ENCODE measurements around the gene DRD4.
"Not testable (repeated sequence)": the region's sequence is repeated elsewhere in the genome, so short reads cannot be mapped to it uniquely, and the experiment has no call there.

DRD4 gene

DNA sequence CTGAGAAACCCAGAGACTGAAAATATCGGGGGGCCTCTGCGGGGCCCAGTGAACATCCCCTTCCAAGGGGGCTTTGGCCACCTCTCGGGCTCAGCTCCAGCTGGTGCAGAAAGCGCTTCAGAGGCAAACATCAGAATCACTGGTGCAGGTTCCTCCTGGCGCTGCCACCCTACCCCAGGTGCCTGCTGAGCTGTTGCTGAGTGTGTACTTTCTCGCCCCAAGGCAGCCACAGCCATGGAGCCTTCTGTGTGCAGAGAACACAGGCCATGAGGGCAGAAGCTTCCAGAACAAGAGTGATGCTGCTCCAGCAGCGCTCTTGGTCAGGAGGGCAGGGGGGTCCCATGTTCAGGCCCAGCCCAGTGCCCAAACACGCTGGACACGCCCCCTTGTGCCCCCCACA lies 6.3 kb downstream of the DRD4 start:
- Histone ChIP-seq H3K27ac (no peak overlapping the region), H3K4me1 (ENCODE audit: control insufficient read depth in 1 of 2, insufficient read depth in 1 of 2, low read depth in 1 of 2, low read length in 1 of 2) (peaks cover 11 to 17% of the 10 kb centered on the region in 2 experiments), H3K9me3 (no peaks in the 10 kb centered on the region), H3K4me3 (ENCODE audit: low read depth in 1 of 2, low read length in 1 of 2) (no peak overlapping the region), H3K27me3 (peaks cover 31% of the 10 kb centered on the region), H3K36me3 (peaks cover 37% of the 10 kb centered on the region)
- TF ChIP-seq, protein P1, sequence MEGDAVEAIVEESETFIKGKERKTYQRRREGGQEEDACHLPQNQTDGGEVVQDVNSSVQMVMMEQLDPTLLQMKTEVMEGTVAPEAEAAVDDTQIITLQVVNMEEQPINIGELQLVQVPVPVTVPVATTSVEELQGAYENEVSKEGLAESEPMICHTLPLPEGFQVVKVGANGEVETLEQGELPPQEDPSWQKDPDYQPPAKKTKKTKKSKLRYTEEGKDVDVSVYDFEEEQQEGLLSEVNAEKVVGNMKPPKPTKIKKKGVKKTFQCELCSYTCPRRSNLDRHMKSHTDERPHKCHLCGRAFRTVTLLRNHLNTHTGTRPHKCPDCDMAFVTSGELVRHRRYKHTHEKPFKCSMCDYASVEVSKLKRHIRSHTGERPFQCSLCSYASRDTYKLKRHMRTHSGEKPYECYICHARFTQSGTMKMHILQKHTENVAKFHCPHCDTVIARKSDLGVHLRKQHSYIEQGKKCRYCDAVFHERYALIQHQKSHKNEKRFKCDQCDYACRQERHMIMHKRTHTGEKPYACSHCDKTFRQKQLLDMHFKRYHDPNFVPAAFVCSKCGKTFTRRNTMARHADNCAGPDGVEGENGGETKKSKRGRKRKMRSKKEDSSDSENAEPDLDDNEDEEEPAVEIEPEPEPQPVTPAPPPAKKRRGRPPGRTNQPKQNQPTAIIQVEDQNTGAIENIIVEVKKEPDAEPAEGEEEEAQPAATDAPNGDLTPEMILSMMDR (IDR thresholded peaks at IDR 0.05), result no peak

DNA sequence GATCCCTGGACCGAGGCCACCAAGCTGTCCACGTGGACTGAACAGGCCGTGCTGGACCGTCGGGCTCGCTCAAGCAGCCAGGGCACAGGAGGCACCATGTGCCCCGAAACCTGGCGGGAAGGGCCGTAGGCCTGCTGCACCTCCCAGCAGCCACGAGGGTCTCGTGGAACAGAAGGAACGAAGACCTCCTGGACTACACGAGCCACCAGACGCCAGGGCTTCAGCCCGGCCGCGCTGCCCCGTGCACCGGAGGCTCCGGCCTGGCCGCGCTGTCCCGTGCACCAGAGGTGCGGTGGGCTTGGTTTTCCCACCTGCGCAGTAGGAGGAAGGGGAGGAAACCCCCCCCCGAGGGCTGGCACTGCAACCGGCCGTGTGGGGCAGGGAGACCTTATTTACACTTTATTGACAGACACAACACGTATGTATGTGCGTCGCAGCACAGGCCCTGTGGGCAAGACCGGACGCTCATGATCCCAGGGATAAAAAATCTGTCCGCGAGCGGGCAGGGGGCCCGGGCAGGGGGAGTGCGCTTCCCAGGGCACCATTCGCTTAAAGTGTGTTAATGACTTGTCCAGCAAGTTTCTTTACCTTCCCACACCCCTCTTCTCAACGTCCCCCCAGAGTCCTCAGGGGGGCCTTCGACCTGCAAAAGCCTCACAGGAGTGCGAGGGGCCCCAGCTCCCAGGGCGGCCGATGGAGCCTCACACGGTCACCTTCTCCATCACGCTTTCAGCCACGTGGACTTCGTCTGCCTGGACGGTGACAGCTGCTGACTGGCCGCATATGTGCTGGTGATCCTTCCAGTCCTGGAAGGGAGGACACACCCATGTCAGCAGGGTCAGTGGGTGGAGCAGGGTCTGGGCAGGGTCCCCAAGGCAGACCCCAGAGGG lies 7.0 kb downstream of the DRD4 start:
- H3K9me3 ChIP-seq, result no peaks in the 10 kb centered on the region
- TF ChIP-seq, protein P1 (IDR thresholded peaks at IDR 0.05), result no peak

DNA sequence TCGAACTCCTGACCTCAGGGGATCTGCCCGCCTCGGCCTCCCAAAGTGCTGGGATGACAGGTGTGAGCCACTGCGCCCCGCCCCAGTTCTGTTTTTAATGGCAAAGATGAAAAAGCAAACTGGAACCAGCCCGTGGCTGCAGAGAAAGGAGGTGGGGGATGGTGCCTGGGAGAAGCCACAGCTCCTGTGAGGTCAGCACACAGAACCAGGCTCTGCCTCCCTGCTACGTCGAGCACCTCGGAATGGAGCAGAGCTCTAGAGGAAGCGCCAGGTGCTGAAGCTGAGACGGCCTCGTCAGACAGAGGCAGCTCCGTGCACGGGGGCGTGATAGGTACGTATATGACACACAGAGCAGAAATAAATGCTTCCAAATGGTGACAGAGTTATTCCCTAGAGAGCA lies 8.5 kb downstream of the DRD4 start:
- H3K36me3 ChIP-seq, result peaks cover 40% of the 10 kb centered on the region
- H3K9me3 ChIP-seq, result no peaks in the 10 kb centered on the region

More for the DNA sequence above, 7.0 kb downstream of the DRD4 start:
- Histone ChIP-seq H3K4me1 (ENCODE audit: control insufficient read depth in 1 of 2, insufficient read depth in 1 of 2, low read depth in 1 of 2, low read length in 1 of 2) (peaks cover 11 to 17% of the 10 kb centered on the region in 2 experiments), H3K4me3 (ENCODE audit: low read depth in 1 of 2, low read length in 1 of 2) (no peak overlapping the region), H3K27me3 (peaks cover 24% of the 10 kb centered on the region), H3K27ac (no peak overlapping the region), H3K36me3 (peaks cover 37% of the 10 kb centered on the region)

DNA sequence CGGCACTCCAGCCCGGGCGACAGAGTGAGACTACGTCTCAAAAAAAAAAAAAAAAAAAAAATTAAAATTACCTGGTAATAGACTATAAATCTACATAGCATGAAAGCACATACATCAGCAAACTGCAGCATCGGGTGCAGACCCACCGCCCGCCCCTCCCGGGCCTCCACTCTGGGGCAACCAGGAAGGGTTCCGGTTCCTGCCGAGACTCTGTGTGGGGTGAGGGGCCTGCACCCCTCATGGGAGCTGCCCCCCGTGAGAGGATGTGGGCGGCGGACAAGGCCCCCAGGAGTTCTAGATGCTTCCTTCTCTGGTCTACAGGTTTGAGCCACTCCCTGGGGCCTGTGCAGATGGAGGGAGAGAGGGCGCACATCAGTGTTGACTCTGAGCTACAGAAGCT lies 9.1 kb downstream of the DRD4 start:
- Histone ChIP-seq H3K27ac (no peak overlapping the region), H3K9me3 (no peaks in the 10 kb centered on the region), H3K4me3 (ENCODE audit: low read depth in 1 of 2, low read length in 1 of 2) (no peak overlapping the region), H3K36me3 (peaks cover 46% of the 10 kb centered on the region), H3K27me3 (peaks cover 3% of the 10 kb centered on the region), H3K4me1 (ENCODE audit: control insufficient read depth in 1 of 2, insufficient read depth in 1 of 2, low read depth in 1 of 2, low read length in 1 of 2) (peaks cover 0 to 2% of the 10 kb centered on the region in 2 experiments)
- TF ChIP-seq, protein P1 (IDR thresholded peaks at IDR 0.05), result no peak

More for the DNA sequence above, 8.5 kb downstream of the DRD4 start:
- H3K27me3 ChIP-seq, result peaks cover 10% of the 10 kb centered on the region
- H3K4me1 ChIP-seq (ENCODE audit: control insufficient read depth in 1 of 2, insufficient read depth in 1 of 2, low read depth in 1 of 2, low read length in 1 of 2), result peaks cover 6 to 8% of the 10 kb centered on the region in 2 experiments
- no peak overlapping the region for H3K27ac ChIP-seq
- no peak overlapping the region for H3K4me3 ChIP-seq (ENCODE audit: low read depth in 1 of 2, low read length in 1 of 2)
- TF ChIP-seq, protein P1 (IDR thresholded peaks at IDR 0.05), result no peak

DNA sequence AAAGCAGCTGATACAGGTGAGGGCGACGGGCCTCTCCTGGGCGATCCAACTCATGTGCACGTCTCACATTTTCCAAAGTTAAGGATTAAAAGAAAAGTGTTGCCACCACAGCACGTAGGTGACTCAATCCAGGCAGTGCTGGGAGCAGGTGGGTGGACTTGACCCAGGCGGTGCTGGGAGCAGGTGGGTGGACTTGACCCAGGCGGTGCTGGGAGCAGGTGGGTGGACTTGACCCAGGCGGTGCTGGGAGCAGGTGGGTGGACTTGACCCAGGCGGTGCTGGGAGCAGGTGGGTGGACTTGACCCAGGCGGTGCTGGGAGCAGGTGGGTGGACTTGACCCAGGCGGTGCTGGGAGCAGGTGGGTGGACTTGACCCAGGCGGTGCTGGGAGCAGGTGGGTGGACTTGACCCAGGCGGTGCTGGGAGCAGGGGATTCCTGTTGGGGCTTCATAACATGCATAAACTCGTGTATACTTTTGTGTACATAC lies 10.6 kb downstream of the DRD4 start:
- H3K4me3 ChIP-seq (ENCODE audit: low read depth in 1 of 2, low read length in 1 of 2); H3K27ac ChIP-seq; H3K4me1 ChIP-seq (ENCODE audit: control insufficient read depth in 1 of 2, insufficient read depth in 1 of 2, low read depth in 1 of 2, low read length in 1 of 2); H3K27me3 ChIP-seq; H3K9me3 ChIP-seq: not testable (repeated sequence)
- peaks cover 48% of the 10 kb centered on the region for H3K36me3 ChIP-seq

DNA sequence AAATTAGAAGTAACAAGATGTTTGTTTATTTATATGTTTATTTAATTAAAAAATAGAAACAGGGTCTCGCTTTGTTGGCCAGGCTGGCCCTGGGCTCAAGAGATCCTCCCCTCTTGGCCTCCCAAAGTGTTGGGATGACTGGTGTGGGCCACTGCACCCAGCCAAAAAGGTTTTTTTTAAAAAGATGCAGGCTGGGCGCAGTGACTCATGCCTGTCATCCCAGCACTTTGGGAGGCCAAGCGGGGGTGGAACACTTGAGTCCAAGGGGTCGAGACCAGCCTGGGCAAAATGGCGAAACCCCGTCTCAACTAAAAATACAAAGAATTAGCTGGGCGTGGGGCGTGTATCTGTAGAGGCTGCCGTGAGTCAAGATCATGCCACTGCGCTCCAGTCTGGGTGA lies 13.4 kb downstream of the DRD4 start:
- Histone ChIP-seq H3K36me3 (peaks cover 30% of the 10 kb centered on the region), H3K4me3 (ENCODE audit: low read depth in 1 of 2, low read length in 1 of 2) (no peak overlapping the region), H3K27ac (no peak overlapping the region), H3K27me3 (no peaks in the 10 kb centered on the region), H3K9me3 (no peaks in the 10 kb centered on the region), H3K4me1 (ENCODE audit: control insufficient read depth in 1 of 2, insufficient read depth in 1 of 2, low read depth in 1 of 2, low read length in 1 of 2) (no peaks in the 10 kb centered on the region)
- TF ChIP-seq, protein P1 (IDR thresholded peaks at IDR 0.05), result no peak

DNA sequence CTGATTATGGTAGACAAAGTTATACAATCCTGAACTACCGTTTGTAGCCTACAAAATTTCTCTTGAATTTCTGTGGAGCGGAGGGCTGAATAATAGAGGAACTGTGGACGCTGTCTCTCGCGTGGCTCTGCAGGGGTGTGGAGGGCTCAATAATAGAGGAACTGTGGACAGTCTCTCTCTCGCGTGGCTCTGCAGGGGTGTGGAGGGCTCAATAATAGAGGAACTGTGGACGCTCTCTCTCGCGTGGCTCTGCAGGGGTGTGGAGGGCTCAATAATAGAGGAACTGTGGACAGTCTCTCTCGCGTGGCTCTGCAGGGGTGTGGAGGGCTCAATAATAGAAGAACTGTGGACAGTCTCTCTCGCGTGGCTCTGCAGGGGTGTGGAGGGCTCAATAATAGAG lies 16.1 kb downstream of the DRD4 start:
- H3K4me1 ChIP-seq (ENCODE audit: control insufficient read depth in 1 of 2, insufficient read depth in 1 of 2, low read depth in 1 of 2, low read length in 1 of 2); H3K4me3 ChIP-seq (ENCODE audit: low read depth in 1 of 2, low read length in 1 of 2); H3K9me3 ChIP-seq; H3K27me3 ChIP-seq: not testable (repeated sequence)
- Histone ChIP-seq H3K27ac (peak overlapping the region; percentile 13), H3K36me3 (peaks cover 31% of the 10 kb centered on the region)

Measured in neutrophil (primary cell).